K562 (cell line): ENCODE data around the gene DRG1. TPM values are rescaled to one million over a fixed set of nuclear protein-coding genes. Genes with fewer than 3 reads are reported as not detected.
A peak's percentile ranks its signal among the peaks of the same experiment; 100 is the strongest.

Source experiments
- ATAC-seq: fragments of 200-7000 bp; cut with Tn5 transposase; 3 replicates; pipeline ENCODE4 v1.9.1; 2020; ENCODE audit warnings: moderate library complexity
- BruUV-seq: library from RNA; stranded (reverse); fragments of 400-500 nt; replicated peaks from 2 replicates; lab custom pipeline; 2021; lab: Mats Ljungman, UMichigan
- CTCF ChIA-PET: fragments of 300-600 bp; formaldehyde crosslinking; extraction: SDS; loops from one replicate; lab custom pipeline; 2021; ENCODE audit warnings: low intra/inter-chr PET ratio; lab: Yijun Ruan, JAX
- POLR2A ChIA-PET: fragments of 300-600, 350-650 bp; sonication (Branson Sonifier 250); formaldehyde crosslinking; extraction: SDS; loops from one replicate; lab custom pipeline; 2021; ENCODE audit warnings: antibody characterized with exemption, inconsistent platforms; lab: Yijun Ruan, JAX
- DNase-seq, 4 experiments: peaks; one replicate each; pipeline versions ENCODE4 v3.0.0 to v3.0.0-alpha.2; 2011 to 2018; ENCODE audit warnings: low spot score in 3 of 4, mixed read lengths in 3 of 4; ENCODE audit errors: extremely low read depth in 1 of 4
- FAIRE-seq: peaks from 2 replicates; lab custom pipeline; 2011; peaks lifted over from hg19 to GRCh38; lab: Jason Lieb, UNC
- H2AFZ ChIP-seq: 2 replicates; pipeline ENCODE4 v1.6.0; 2011; ENCODE audit warnings: low read depth, low read length, control low read depth, inconsistent platforms
- H3K27ac ChIP-seq: fragments of 200-600 bp; 3 replicates; pipeline ENCODE4 v1.8.0; 2011; ENCODE audit warnings: low read depth, mild to moderate bottlenecking, control low read depth, inconsistent platforms, low read length, moderate library complexity, mixed read lengths; ENCODE audit errors: extremely low read depth
- H3K27me3 ChIP-seq, 2 experiments: fragments of 300-600 bp in 1 of 2; 2 replicates in 1 of 2; 3 replicates in 1 of 2; pipeline versions ENCODE4 v1.6.0 to v1.8.0; 2011; ENCODE audit warnings: inconsistent platforms in 2 of 2, low read length in 2 of 2, mild to moderate bottlenecking in 1 of 2, mixed read lengths in 1 of 2, moderate library complexity in 1 of 2; ENCODE audit not compliant: control insufficient read depth in 2 of 2, insufficient read depth in 2 of 2
- H3K36me3 ChIP-seq: fragments of 300-600 bp; 3 replicates; pipeline ENCODE4 v1.8.0; 2011; ENCODE audit warnings: mild to moderate bottlenecking, low read length, inconsistent platforms; ENCODE audit not compliant: control insufficient read depth, insufficient read depth
- H3K4me1 ChIP-seq, 2 experiments: fragments of 200-600 bp in 1 of 2; replicated peaks in 1 of 2; 2 replicates in 1 of 2; 3 replicates in 1 of 2; pipeline versions ENCODE4 v1.5.1 to v1.8.0; 2011; ENCODE audit warnings: inconsistent platforms in 2 of 2, low read length in 2 of 2, mild to moderate bottlenecking in 1 of 2, mixed read lengths in 1 of 2, moderate library complexity in 1 of 2; ENCODE audit not compliant: control insufficient read depth in 2 of 2, insufficient read depth in 2 of 2
- H3K4me2 ChIP-seq: 2 replicates; pipeline ENCODE4 v1.6.1; 2011; ENCODE audit warnings: low read length, control low read depth, inconsistent platforms, mixed read lengths; ENCODE audit not compliant: insufficient read depth
- H3K4me3 ChIP-seq: fragments of 200-600 bp; sonication (generic), shearing (Covaris generic); 2 replicates; pipeline ENCODE4 v1.5.1; 2016; ENCODE audit warnings: control low read depth, inconsistent platforms
- H3K79me2 ChIP-seq: fragments of 200-600 bp; 3 replicates; pipeline ENCODE4 v1.8.0; 2011; ENCODE audit warnings: low read length, inconsistent platforms; ENCODE audit not compliant: control insufficient read depth, insufficient read depth
- H3K9ac ChIP-seq, 2 experiments: 2 replicates each; pipeline versions ENCODE4 v1.6.0 to v1.6.1; 2011; ENCODE audit warnings: low read depth in 2 of 2, low read length in 2 of 2, control low read depth in 1 of 2, inconsistent platforms in 1 of 2, mild to moderate bottlenecking in 1 of 2, mixed read lengths in 1 of 2; ENCODE audit not compliant: insufficient read depth in 1 of 2
- H3K9me1 ChIP-seq: one replicate; pipeline ENCODE4 v1.6.0; 2011; ENCODE audit warnings: inconsistent platforms, mild to moderate bottlenecking, low read length, moderate library complexity; ENCODE audit not compliant: control insufficient read depth, insufficient read depth
- H3K9me3 ChIP-seq: replicated peaks from 2 replicates; pipeline ENCODE4 v1.5.1; 2011; ENCODE audit warnings: low read depth, low read length, inconsistent platforms; ENCODE audit not compliant: control insufficient read depth, insufficient read depth
- H4K20me1 ChIP-seq: replicated peaks from 2 replicates; pipeline ENCODE4 v1.6.1; 2011; ENCODE audit warnings: low read length, inconsistent platforms, mixed read lengths; ENCODE audit not compliant: control insufficient read depth, insufficient read depth
- ARNT ChIP-seq, 2 experiments: fragments of 450-650 bp; IDR thresholded peaks; 2 replicates each; pipeline ENCODE4 v1.6.1; 2016; ENCODE audit warnings: mild to moderate bottlenecking in 1 of 2
- DNMT1 ChIP-seq: fragments of 450-650 bp; IDR thresholded peaks from 2 replicates; pipeline ENCODE4 v1.6.1; 2016; ENCODE audit warnings: antibody characterized with exemption, mild to moderate bottlenecking
- ESRRB ChIP-seq: fragments of 250-450 bp; sonication (Bioruptor Pico); IDR thresholded peaks from 2 replicates; pipeline ENCODE4 v1.5.0; 2020; ENCODE audit warnings: mild to moderate bottlenecking, moderate library complexity, borderline replicate concordance
- HIVEP1 ChIP-seq: fragments of 250-450 bp; sonication (Bioruptor Pico); IDR thresholded peaks from 2 replicates; pipeline ENCODE4 v1.4.0; 2020; ENCODE audit warnings: mild to moderate bottlenecking
- PHF21A ChIP-seq: fragments of 450-650 bp; IDR thresholded peaks from 2 replicates; pipeline ENCODE4 v1.6.1; 2017; ENCODE audit warnings: low read depth, borderline replicate concordance
- PRMT5 ChIP-seq: sonication (generic); formaldehyde crosslinking; IDR thresholded peaks from 2 replicates; pipeline ENCODE4 v1.5.0; 2020; ENCODE audit warnings: missing genetic modification reagents
- RERE ChIP-seq: sonication (generic); formaldehyde crosslinking; IDR thresholded peaks from 2 replicates; pipeline ENCODE4 v1.8.0; 2023; ENCODE audit warnings: missing genetic modification reagents, mild to moderate bottlenecking, borderline replicate concordance
- SMARCA5 ChIP-seq: fragments of 450-650 bp; IDR thresholded peaks from 2 replicates; pipeline ENCODE4 v1.6.1; 2016
- TAF7 ChIP-seq: fragments of 450-650 bp; IDR thresholded peaks from 2 replicates; pipeline ENCODE4 v1.6.1; 2016; ENCODE audit warnings: missing genetic modification characterization, missing compliant biosample characterization
- ZNF655 ChIP-seq: fragments of 250-450 bp; sonication (Bioruptor Pico); IDR thresholded peaks from 2 replicates; pipeline ENCODE4 v1.5.0; 2021
- WGBS: fragments of 100-300 bp; shearing (Covaris generic); methylation state at CpG from one replicate; pipeline ENCODE4 v1.1.6; 2016; ENCODE audit warnings: low coverage, mixed read lengths; ENCODE audit not compliant: insufficient coverage; ENCODE audit errors: missing lambda C conversion rate; 5-methylcytosine and 5-hydroxymethylcytosine counted together
- in situ Hi-C: fragments of 300-500 bp; cut with MboI; formaldehyde crosslinking; loops from 4 replicates; pipeline ENCODE4 v1.15.0; 2018; ENCODE audit warnings: inconsistent platforms, mixed read lengths
- intact Hi-C: fragments of 100-400 bp; cut with micrococcal nuclease; formaldehyde crosslinking; loops from 2 replicates; pipeline ENCODE4 v1.14.2; 2022
- polyA plus RNA-seq, 8 experiments: library from polyadenylated mRNA; depleted of rRNA in 4 of 8; stranded (reverse) in 5 of 8; unstranded in 3 of 8; fragments of >200 nt; fragmentation: Nextera tagmentation in 2 of 8; fragmentation: Illumina TruSeq in 1 of 8; extraction: Ambion mirVana in 2 of 8; extraction: Trizol in 1 of 8; gene quantifications; 2 replicates each; pipeline versions ENCODE4 v1.2.1 to v1.2.3, GENCODE V29; 2011 to 2014; ENCODE audit warnings: inconsistent platforms in 1 of 8, missing spikeins in 1 of 8
- total RNA-seq, 7 experiments: library from RNA; depleted of rRNA in 6 of 7; stranded (reverse); fragments of >200 nt in 6 of 7; fragmentation: Illumina TruSeq in 2 of 7; extraction: Trizol in 2 of 7; gene quantifications; 2 replicates each; pipeline versions ENCODE4 v1.2.1 to v1.2.3, GENCODE V29; 2011 to 2021; ENCODE audit warnings: low replicate concordance in 1 of 7

The DRG1 gene
- total and polyA plus RNA-seq, 9 of the 15 experiments (the other 6 are each of a cell fraction or from before 2014, with no cell fraction given), result 76.4 to 211 (median 93.3) TPM

- BruUV-seq, result no TSS peak
These were observed 35.4 kb upstream of the DRG1 start for GRCh38 chr22:31363885-31364465.

GRCh38 chr22:31367426-31367825 lies 32.0 kb upstream of the DRG1 start:
- CTCF ChIA-PET, result no interaction called here
- no peak for TF ChIP-seq HIVEP1 (CRISPR knock-in tag)
- no peak for TF ChIP-seq RERE (CRISPR knock-in tag)
- no peak for TF ChIP-seq PRMT5 (CRISPR knock-in tag)
- TF ChIP-seq DNMT1, result no peak
- TF ChIP-seq ZNF655 (CRISPR knock-in tag), result no peak
- TF ChIP-seq SMARCA5, result no peak
- no peak for TF ChIP-seq TAF7
- no peak for TF ChIP-seq ESRRB (CRISPR knock-in tag)
- no peak for TF ChIP-seq PHF21A

More at GRCh38 chr22:31363885-31364465, 35.4 kb upstream of the DRG1 start:
- H3K36me3 ChIP-seq, result no peaks in the 10 kb centered on the region
- CTCF ChIA-PET, result no interaction called here
- intact Hi-C loops, result no loop called here
- no peak for TF ChIP-seq ARNT (IDR thresholded peaks at IDR 0.05)
- TF ChIP-seq, all 486 proteins: peak for 0
- peak in 1 of 4 experiments; percentile 3 for DNase-seq
- H3K4me1 ChIP-seq, result no peaks in the 10 kb centered on the region; a peak in 1 of 5 replicates
- POLR2A ChIA-PET, result no interaction called here
- H4K20me1 ChIP-seq, result no peaks in the 10 kb centered on the region
- FAIRE-seq, result no peak
- no peak overlapping the region for H3K4me3 ChIP-seq
- H3K9me3 ChIP-seq, result no peaks in the 10 kb centered on the region
- no peak for ATAC-seq
- no peaks in the 10 kb centered on the region for H3K79me2 ChIP-seq
- in situ Hi-C loops, result no loop called here
- no peak overlapping the region for H3K4me2 ChIP-seq
- no peak overlapping the region for H2AFZ ChIP-seq
- H3K9ac ChIP-seq, result no peak overlapping the region
- no peaks in the 10 kb centered on the region for H3K9me1 ChIP-seq
- H3K27me3 ChIP-seq, result no peaks in the 10 kb centered on the region
- no peak overlapping the region for H3K27ac ChIP-seq
- WGBS, result 27% methylated on average over 3 of the region's 3 CpGs

More at GRCh38 chr22:31367426-31367825, 32.0 kb upstream of the DRG1 start:
- Histone ChIP-seq H3K79me2 (no peaks in the 10 kb centered on the region), H4K20me1 (no peaks in the 10 kb centered on the region), H2AFZ (no peak overlapping the region; the same call in 1 of the 2 replicates), H3K36me3 (no peaks in the 10 kb centered on the region), H3K9me1 (no peaks in the 10 kb centered on the region), H3K27me3 (no peaks in the 10 kb centered on the region), H3K27ac (no peak overlapping the region), H3K4me2 (no peak overlapping the region), H3K4me1 (no peaks in the 10 kb centered on the region; a peak in 1 of 5 replicates), H3K9ac (no peak overlapping the region), H3K4me3 (no peak overlapping the region), H3K9me3 (no peaks in the 10 kb centered on the region)
- no TSS peak for BruUV-seq
- ATAC-seq, result no peak
- 33% methylated on average over 3 of the region's 3 CpGs for WGBS
- in situ Hi-C loops, result no loop called here
- POLR2A ChIA-PET, result interaction anchor here (0.7 kb wide), 1 partner anchor 10 kb away, joined by 3 read pairs; no protein-coding TSS in a partner anchor
- no peak for FAIRE-seq
- no peak for DNase-seq
- intact Hi-C loops, result no loop called here
